GM21526 (cell line): ENCODE measurements around the gene GPA33.

Experiments
- ATAC-seq: cut with Tn5 transposase; IDR thresholded peaks from one replicate; pipeline ENCODE4 v1.9.1; 2021; ENCODE audit warnings: moderate library complexity; ENCODE audit not compliant: unreplicated experiment, low FRiP score

Gene GPA33, protein sequence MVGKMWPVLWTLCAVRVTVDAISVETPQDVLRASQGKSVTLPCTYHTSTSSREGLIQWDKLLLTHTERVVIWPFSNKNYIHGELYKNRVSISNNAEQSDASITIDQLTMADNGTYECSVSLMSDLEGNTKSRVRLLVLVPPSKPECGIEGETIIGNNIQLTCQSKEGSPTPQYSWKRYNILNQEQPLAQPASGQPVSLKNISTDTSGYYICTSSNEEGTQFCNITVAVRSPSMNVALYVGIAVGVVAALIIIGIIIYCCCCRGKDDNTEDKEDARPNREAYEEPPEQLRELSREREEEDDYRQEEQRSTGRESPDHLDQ

DNA sequence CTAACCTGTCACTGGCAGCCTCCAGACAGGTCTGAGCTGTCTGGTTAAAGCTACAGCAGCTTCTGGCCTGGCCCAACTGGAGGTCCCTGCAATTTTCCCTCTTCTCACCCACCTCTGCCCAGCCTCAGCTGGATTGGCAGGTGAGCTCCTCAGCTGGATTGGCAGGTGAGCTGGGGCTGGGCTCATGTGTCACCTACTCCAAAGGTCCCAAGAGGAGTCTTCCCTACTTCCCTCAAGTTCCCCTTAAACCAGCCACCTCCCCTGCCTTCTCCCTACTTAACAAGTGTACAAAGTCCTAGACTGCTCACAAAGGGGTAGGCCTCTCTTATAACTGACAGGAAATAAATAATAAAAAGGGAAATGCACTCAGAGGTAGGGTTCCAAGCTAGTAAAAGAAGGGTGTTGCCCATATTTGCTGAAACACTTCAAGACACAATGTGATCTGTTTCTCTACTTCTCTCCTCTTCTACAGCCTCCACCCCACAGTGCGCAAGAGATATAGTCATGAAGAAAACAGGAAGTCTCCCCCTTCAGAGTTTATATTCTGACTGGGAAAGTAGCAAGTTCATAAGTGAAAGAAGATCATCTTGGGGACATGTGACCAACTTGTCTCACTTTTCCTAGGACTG, at the start of gene GPA33:
TSS of gene GPA33 (minus strand) at position 64 of the 629 bp plus-strand sequence. CDS start 90 bp downstream, outside the sequence.
- ATAC-seq = no peak

DNA sequence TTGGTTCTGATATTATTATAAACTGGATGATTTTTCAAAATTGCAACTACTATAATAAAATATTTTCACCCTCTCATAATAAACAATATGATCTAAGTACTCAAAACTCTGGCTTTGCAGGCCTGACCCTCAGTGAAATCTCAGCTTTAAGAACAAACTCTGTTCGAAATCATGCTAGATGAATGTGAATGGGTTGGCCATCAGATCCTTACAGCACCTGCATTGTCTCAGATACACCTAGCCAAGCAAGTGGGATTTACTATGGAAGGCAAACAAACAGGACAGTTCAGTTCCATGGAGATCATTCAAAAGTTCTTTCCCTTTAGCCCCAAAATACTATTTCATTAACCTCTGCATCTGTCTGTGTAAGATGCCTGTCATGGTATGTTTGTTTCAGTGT, 48.5 kb upstream of the GPA33 start:
- no peak for ATAC-seq

DNA sequence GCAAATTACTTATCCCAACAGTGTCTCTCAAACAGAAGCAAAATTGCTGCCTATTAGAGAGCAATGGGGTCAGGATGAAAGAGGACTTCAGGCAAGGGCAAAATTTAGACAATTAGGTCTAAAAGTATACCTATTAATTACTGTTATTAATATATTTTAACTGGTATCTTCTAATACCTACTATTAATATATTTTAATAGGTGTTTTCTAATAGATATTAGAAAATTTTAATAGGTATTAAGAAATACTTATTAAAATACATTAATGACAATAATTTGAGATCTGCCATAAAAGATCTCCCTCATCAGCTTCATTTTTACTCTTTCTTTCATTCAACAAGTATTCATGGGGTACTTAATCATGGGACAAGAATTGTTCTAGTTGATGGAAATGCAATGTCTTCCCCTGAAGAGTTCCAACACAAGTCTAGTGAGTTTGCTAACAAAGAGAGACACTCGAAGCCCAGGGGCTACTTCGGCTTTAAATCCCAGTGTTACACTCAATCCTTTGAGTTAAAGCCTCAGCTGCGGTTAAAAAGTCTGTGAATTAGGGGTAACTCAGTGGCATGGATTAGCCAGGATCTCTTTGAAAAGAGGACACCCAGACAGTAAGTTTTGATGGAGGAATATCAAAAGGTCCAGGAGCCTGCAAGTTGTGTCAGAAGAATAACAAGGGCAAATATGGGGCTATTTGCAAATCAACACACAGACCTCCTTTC, 47.8 kb upstream of the GPA33 start:
- no peak for ATAC-seq

DNA sequence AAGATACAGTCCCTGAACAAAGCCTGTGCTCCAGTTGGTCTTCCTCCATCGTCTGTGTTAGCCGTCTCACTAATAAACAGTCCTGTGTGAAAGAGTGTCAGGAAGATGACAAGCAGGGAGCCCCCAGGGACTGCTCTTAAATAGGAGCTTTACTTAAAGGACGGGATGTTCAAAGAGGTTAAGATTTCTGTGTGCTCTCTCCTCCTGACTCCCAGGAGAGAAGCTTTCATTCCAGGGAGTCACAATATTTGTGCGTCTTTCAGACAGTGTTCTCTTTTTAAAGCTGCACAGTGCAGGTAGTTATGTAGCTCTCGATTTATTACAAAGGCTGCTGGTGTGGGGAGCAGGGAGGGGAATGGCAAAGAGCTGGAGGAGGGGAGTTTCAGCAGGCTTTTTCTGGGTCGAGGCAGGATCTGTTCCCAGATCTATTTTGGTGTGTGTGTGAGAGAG, 47.2 kb upstream of the GPA33 start:
- no peak for ATAC-seq

DNA sequence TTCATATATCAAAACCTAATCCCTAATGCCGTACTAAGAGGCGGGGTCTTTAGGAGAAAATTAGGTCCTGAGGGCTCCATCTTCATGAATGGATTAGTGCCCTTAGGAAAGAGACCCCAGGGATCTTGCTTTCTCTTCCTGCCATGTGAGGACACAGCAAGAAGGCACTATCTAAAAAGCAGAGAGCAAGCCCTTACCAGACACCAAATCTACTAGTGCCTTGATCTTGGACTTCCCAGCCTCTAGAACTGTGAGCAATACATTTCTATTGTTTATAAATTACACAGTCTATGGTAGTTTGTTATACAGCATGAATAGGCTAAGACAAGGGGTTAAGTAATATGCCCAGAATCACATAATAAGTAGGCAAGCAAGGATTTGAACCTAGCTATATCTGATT, 46.6 kb upstream of the GPA33 start:
- no peak for ATAC-seq

DNA sequence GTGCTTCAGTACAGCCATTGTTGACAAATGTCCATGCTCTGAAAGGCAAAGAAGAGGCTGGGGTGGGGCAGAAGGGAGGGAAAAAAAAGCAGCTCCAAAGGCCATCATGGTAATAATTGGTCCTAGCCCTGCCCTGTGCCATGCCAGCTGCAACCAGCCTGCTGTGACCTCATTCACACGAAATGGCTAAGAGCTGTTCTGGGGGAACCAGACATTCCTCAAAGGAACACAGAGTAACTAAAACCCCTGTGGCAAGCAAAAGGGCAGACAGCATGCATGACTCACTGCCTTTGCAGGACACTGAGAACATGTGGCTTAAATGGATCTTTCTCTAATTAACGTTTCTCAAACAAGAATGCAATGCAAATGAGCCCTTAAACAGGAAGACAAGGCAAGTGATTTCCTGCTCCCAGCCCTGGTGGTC, 46.0 kb upstream of the GPA33 start:
- no peak for ATAC-seq

DNA sequence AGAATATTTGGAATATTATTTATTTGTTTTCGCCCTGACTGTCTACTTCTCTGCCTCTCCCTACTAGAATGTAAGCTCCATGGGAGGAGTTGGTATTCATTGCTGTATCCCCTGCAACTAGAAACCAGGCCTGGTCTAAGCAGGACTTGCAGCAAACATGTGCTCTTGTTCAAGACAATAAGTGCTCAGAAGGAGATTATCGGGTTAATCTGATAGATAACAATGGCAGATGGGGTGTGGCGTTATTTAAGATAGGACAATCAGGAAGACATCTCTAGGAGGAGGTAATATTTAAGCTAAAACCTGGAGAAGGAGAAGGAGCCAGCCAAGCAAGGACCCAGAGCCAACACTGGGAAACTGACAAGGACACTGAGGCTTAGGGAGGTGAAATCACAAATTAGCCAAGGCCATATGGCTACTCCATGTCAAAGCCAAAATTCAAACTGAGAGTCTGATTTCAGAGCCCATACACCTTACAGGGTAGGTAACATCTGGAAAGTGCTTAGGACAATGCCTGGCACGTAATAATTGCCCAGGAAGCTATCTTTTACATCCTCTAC, 45.2 kb upstream of the GPA33 start:
- ATAC-seq = no peak

DNA sequence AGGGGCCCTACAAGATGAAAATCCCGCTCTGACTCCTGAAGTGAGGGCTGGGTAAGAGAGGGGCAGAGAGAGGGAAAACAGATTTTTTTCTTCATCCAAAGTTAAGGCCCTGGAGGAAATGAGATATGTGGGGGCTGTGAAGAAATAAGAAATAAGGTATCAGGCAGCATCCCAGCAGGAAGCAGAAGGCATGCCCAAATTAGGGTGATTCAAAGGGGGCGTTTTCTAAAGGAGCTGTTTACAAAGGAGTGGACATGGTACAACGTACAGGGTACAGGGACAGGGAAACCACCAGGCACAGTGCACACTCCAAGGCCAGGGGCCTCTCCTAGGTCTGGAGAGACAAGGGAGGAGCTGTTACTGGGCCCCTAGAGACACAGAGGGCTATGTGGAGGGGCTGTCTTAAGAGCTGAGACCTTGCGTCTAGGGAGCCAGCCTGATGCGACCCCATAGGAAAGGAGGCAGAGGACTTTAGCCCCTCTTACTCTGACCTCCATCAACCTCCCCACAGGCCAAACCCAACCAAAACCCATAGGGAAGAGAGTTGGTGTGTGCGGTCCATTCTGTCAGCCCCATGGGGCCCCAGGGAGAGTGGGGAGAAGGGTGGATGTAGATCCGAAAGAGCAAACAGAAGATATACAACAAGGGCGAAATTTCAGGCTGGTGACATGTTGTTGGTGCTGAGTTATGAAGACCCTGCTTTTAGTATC, 42.3 kb upstream of the GPA33 start:
- ATAC-seq = no peak

DNA sequence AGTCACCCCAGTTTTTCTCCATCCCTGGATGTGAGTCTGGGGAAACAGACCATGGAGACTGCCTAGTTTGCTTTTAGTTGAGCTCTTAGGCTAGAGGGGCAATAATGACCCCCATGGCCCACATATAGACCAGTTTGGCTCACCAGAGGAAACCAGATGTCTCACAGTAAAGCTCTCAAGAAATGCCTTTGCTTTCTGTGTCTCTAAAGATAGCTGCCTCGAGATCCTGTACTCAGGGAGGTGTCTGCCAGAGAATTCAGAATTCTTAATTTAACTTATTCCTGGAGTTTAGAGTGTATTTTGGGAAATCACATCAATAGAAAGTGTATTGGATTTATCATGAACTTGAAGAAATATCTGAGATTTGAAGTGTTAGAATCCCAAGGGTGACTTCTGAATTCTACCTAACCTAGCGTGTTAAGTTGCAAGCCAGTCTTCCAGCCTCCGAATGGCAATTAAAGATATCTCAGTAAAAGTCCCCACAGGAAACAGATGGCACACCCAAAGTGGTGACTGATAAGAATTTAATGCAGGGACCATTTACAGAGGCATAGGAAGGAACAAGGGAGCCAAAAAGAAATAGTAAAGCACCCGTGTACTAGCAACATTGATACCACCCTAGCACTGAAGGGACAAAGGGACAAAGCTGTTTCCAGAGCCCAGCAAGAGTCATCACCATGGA, 40.8 kb upstream of the GPA33 start:
- ATAC-seq = no peak

DNA sequence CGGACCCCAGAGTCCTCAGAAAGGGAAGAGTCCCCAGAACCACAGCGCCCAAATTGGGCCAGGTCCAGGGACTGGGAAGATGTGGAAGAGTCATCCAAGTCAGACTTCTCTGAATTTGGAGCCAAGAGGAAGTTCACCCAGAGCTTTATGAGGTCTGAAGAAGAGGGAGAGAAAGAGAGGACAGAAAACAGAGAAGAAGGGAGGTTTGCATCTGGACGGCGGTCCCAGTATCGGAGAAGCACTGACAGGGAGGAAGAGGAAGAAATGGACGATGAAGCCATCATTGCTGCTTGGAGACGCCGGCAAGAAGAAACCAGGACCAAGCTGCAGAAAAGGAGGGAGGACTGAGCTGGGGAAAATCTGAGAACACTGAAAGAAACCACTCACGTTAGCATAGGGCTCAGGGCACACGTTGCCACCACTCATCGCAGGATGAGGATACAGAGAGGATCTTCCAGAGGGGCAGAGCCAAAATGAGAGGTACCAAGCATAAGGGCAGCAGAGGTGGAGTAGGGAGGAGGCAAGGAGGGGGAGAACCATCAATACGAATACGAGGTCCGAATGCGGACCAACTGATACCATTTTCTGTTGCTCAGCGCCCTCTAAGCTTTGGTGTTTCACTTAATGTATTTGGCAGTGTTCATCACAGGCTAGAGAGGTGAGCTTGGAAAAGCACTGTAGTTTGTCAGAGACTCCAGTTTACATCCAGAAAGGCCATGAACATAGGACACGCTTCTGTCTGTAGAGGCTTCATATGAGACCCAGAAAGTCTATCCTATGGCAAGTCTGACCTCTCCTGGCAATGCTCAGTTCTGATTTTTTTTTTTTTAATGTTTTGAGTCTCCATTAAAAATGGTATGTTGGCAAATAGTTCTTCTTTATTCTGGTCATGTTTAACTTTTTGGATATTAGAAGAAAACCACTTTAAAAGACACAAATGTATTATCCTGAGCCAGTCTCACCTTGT, 38.4 kb upstream of the GPA33 start:
- no peak for ATAC-seq

DNA sequence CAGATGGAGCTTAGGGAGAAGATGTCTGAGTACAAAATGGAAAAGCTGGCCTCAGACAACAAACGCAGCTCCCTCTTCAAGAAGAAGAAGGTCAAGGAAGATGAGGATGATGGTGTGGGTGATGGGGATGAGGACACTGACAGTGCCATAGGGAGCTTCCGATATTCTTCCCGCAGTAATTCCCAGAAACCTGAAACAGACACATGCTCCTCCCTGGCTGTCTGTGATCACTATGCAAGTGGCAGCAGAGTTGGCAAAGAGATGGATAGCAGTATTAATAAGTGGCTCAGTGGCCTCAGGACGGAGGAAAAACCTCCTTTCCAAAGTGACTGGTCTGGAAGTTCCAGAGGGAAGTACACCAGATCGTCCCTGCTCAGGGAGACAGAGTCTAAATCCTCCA, 37.5 kb upstream of the GPA33 start:
- no peak for ATAC-seq

DNA sequence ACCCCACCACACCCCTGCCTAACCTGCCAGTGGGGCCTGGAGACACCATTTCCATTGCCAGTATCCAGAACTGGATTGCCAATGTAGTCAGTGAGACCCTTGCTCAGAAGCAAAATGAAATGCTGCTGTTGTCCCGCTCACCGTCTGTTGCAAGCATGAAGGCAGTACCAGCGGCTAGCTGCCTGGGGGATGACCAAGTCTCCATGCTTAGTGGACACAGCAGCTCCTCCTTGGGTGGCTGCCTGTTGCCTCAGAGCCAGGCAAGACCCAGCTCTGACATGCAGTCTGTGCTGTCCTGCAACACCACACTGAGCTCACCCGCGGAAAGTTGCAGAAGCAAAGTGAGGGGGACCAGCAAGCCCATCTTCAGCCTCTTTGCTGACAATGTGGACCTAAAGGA, 37.1 kb upstream of the GPA33 start:
- ATAC-seq = no peak

DNA sequence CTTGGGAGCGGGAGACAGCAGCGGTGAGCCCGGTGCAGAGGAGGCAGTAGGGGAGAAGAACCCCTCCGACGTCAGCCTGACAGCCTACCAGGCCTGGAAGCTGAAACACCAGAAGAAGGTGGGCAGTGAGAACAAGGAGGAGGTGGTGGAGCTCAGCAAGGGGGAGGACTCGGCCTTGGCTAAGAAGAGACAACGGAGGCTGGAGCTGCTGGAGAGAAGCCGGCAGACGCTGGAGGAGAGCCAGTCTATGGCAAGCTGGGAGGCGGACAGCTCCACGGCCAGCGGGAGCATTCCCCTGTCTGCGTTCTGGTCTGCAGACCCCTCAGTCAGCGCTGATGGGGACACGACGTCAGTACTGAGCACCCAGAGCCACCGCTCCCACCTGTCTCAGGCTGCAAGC, 36.6 kb upstream of the GPA33 start:
- ATAC-seq = no peak

DNA sequence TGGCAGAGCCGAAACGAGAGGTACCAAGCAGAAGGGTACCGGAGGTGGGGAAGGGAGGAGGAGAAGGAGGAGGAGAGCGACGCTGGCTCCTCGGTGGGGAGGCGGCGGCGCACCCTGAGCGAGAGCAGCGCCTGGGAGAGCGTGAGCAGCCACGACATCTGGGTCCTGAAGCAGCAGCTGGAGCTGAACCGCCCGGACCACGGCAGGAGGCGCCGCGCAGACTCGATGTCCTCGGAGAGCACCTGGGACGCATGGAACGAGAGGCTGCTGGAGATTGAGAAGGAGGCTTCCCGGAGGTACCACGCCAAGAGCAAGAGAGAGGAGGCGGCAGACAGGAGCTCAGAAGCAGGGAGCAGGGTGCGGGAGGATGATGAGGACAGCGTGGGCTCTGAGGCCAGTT, 36.1 kb upstream of the GPA33 start:
- no peak for ATAC-seq

DNA sequence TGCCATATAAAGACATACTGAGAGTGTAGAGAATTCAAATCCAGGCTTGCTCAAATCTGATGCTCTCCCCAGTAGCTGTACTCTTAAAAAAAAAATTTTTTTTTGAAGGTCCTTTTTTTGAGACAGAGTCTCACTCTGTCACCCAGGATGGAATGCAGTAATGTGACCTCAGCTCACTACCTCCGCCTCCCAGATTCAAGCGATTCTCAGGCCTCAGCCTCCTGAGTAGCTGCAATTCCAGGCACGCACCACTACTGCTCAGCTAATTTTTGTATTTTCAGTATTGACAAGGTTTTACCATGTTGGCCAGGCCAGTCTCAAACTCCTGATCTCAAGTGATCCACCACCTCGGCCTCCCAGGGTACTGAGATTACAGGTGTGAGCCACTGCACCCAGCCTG, 32.4 kb upstream of the GPA33 start:
- no peak for ATAC-seq

DNA sequence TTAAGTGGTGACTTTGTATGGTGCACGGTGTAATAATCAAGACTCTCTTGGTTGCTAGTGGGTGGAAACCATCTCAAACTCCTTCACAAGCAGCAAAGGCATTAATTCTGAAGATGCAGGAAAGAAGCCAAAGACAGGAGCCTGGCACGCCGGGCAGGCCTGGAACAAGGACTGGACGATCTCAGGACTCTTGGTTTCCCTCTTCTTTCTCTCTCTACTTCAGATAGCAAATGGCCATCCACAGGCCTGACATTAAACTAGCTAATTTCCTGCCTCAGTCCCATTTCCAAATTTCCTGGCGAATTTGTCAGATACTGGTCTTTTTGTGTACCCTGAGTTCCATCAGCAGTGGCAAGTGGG, 31.9 kb upstream of the GPA33 start:
- no peak for ATAC-seq

DNA sequence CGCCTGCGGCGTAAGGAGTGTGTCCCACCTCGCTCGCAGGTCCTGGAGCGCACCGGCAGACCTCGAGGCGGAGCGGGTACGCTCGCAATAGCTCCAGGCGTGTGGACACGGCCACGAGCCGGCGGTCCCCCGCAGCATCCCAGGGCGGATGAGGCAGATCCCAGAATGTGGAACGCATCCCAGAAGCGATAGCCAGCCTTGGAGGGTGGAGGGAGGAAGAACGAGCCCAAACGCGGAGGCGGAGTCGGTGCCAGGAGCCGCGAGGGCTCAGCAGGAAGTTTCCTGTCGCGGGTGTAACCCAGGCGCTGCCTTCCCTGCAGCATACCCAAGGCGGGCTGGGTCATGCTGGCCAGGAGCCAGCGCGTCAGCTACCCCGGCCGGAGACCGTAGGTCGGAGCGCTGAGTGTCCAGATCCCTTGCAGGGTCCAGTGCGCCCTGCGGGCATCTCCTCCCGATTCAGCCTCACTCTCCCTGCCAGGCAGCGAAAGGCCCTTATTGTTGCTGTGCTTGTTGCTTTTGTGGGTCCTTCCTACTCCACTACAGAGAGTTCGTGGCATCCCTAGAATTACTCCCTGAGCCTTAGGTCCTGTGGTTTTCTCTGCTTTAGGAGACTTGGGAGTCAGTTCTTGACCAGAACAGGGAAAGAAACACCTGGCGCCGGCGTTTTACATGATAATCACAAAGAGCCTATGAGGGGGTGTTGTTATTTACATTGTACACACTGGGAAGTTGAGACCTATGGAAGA, 31.4 kb upstream of the GPA33 start:
- ATAC-seq = no peak

DNA sequence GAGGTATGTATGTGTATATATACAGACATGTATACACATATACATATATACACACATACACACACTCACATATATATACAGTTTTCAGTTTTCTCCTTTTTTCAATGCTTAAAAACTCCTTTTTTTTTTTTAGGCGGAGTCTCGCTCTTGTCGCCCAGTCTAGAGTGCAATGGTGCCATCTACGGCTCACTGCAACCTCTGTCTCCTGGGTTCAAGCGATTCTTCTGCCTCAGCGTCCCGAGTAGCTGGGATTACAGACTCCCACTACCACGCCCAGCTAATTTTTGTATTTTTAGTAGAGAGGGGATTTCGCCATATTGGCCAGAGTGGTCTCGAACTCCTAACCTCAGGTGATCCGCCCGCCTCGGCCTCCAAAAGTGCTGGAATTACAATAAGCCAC, 30.7 kb upstream of the GPA33 start:
- ATAC-seq = no peak
